Kidney capillary endothelial cell (primary cell): ENCODE data around the gene ZGRF1.
"Not testable (repeated sequence)": the region's sequence is repeated elsewhere in the genome, so short reads cannot be mapped to it uniquely, and the experiment has no call there.

Experiments
- DNase-seq: peaks from one replicate; pipeline ENCODE4 v3.0.0-alpha.2; 2018; ENCODE audit warnings: low spot score

Gene ZGRF1

DNA sequence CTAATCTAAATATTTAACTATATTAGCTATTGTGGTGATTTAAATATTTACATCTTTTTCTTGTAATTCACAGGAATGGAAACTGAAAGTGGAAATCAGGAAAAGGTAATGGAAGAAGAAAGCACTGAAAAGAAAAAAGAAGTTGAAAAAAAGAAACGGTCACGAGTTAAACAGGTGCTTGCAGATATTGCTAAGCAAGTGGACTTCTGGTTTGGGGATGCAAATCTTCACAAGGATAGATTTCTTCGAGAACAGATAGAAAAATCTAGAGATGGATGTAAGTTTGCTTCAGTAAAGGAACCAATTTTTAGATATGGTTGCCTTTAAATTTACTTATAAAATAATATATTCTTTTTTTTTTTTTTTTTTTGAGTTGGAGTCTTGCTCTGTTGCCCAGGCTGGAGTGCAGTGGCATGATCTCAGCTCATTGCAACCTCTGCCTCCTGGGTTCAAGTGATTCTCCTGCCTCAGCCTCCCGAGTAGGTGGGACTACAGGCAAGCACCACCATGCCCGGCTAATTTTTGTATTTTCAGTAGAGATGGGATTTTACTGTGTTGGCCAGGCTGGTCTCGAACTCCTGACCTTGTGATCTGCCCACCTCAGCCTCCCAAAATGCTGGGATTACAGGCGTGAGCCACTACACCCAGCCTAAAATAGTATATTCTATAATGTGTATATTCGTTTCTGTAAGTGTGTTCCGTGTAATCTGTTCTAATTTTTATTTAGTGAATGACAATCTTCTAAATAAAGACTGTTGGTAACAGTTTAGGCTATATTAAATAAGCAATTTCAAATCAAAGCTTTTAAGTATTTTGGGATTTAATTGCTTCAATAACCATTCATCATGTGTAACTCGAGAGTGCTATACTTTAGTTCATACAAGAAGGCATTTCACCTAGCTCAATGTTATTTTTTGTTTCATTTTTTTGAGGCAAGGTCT is 8.2 kb upstream of the ZGRF1 start:
- DNase-seq: not testable (repeated sequence)

DNA sequence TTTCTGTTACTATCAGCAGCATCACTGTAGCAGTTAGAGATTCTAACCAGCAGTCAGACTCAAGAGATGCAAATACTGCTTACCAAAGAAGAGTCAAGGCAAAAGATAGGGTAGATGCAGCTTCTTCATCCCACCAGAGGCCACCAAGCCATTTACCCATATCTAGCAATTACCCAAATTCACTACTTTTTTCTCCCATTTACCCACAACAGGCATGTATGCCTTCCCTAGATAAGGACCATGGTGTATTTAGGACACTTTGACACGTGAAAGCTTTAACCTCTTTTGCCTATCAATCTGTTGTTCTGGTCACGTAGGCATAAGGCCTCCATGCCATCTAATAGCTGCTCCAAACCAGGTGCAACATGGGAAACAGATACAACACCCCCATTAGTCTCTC is 5.8 kb upstream of the ZGRF1 start:
- no peak for DNase-seq

DNA sequence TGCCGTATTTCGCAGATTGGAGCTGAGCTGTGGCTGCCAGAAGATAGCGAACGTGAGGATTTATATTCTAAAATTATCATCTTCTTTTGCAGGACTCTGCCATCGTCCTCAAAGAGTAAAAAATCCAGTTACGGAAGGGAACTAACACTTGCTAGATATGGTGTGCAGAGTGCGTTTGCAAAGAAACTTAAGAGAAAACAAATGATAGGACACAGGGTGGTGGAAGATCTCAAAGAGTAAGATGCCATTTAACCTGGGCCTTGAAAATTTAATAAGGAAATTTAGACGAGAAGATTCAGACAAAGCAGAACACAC is 800 bp upstream of the ZGRF1 start:
- no peak for DNase-seq

DNA sequence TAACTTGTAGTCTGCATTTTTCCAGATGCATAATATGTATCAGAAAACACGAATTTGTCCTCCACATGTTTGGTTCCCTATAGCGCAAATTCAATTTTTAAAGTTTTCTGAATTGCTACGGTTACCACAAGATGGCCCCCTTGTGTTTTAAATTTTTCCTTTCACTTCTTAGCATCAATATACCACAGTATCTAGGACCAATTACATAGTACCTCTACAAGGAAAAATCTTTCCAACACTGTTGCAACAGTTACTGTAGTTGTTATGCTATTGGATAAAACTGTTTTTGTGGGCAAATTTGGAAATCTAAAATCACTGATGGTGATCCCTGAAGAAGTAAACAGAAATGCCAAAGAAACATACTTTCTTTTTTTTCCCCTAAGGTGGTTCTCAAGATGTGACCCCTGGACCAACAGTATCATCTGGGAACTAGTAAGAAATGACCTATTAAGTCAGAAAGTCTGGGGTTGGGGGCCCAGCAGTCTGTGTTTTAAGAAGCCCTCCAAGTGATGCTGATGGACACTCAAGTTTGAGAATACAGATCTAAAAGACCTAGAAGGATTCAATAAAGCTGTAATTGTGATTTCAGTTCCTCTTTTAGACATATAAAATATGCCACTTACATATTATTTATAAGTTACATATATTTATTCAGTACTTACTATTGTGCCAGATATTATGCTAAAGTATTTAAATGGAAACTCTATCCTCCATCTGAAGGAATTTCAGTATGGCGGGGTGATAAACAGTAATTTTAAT is 3.1 kb downstream of the ZGRF1 start:
- peak; percentile 42 for DNase-seq

DNA sequence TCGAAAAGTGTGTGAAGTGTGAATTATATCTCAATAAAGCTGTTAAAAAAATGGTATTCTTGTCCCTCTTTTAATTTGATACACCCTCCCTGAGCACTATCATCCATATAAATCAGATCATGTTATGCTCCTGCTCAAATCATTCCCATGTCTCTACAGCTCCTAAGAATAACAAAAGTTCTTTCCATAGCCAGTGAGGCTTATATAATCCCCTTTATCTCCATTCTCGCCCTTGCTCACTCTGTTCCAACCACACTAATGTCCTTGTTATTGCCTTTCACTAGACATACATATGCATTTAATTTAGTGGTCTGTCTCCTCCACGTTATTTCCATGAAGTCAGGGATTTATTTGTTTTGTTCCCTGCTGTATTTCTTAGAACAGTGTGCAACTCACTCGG is 10.5 kb downstream of the ZGRF1 start:
- no peak for DNase-seq

DNA sequence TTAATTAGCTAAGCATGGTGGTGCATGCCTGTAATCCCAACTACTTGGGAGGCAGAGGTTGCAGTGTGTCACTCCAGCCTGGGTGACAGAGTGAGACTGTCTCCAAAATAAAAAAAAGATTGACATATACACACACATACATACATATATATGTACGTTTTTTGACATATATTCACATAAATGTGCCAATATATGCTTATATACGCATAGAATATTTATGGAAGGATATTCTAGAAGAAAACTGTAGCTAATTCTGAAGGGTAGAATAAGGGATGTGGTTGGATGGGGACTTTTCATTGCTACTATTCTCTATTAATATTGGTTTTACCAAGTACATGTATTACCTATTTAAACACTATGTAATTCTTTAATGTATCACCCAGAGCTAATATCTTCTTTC is 19.7 kb downstream of the ZGRF1 start:
- DNase-seq: no peak

DNA sequence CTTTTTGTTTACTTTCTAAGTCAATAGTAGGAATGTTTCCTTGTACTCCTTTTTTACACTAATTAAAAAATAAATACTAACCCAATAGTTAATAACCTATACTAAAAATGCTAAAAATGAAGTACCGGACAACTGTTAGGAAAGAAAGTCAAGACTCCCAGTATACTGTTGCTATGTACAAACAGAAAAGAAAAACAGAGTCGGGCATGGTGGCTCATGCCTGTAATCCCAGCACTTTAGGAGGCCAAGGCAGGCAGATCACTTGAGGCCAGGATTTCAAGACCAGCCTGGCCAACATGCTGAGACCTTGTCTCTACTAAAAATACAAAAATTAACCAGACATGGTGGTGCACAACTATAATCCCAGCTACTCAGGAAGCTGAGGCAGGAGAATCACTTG is 23.9 kb downstream of the ZGRF1 start:
- DNase-seq: not testable (repeated sequence)

DNA sequence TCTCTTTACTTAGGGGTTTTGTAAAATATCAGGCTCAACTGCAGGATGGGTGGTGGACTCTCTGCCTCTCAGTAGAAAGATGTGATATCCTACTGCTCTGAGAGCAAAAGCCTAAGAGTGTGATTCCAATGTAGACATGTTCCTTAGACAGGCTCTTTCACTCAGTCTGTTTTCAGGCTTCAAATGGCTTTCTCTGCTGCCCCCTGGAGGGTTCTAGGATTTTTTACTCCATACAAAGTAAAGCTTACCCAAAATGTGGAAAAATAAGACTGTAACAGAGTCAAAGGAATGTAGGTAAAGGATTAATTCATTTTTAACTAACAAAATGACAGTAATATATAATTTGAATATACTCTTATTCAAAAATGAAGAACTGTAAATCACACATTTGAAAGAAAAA is 32.1 kb downstream of the ZGRF1 start:
- DNase-seq: peak; percentile 46

DNA sequence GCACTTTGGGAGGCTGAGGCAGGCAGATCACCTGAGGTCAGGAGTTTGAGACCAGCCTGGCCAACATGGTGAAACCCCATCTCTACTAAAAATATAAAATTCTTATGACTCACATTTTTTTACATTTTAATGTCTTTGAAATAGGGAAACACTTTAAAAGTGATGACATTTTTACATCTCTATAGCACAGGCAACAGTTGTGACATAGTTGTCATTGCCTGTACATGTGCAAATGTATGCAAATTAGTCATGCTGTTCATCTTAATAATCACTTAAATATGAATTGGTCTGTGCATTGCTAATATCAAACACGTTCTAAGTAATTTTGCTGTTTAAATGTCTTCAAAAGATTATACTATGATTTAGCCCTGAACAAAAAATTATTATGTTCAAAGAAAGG is 41.7 kb downstream of the ZGRF1 start:
- no peak for DNase-seq

DNA sequence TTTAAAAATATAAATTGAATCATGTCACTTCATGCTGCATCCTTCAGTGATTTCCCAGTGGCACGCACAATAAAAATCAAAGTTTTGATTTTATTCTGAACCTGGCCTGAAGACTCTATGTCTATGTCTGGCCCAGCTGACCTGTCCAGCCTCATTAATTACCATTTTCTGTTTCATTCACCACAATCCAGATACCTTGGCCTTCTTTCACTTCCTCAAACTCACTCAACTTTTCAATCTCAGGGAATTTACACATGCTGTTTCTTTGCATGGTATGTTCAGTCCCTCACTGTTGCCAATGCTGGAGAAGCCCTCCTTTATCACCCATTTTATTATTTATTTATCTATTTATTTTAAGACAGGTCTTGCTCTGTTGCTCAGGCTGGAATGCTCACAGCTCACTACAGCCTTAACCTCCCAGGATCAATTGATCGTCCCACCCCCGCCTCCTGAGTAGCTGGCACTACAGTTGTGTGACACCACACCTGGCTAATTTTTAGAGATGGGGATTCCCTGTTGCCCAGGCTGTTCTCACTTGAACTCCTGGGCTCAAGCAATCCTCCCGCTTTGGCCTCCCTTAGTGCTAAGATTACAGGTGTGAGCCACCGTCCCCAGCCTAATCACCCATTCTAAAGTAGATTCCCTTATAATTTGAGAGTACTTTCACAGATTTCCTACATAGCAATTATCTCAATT is 43.1 kb downstream of the ZGRF1 start:
- DNase-seq: no peak

DNA sequence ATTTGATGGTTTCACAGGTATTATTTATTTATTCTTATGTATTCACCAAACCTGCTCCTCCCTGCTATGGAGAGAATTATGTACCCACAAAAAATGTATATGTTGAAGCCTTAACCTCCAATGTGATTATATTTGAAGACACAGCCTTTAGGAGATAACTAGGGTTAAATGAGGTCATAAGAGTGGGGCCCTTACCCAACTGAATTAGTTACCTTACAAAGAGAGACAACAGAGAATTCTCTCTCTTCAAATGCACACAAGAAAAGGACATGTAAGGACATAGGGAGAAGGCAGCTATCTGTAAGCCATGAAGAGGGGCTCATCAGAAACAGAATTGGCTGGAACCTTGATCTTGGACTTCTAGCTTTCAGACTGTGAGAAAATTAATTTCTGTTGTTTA is 44.0 kb downstream of the ZGRF1 start:
- no peak for DNase-seq

DNA sequence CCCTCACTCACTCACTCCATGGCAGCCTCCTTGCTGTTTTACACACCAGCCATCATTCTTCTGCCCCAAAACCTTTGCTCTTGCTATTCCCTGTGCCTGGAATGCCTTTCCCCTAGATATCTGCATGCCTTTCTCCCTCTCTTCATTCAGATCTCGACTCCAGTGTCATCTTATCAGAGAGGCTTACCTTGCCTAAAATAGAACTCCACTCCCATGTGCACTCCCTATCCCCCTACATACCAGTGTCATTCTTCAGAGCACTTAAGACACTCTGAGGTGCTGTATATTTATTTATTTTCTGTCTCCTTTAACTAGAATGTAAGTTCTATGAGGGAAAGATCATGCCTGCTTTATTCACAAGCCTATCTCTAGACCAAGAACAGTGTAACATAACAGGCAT is 45.1 kb downstream of the ZGRF1 start:
- no peak for DNase-seq

DNA sequence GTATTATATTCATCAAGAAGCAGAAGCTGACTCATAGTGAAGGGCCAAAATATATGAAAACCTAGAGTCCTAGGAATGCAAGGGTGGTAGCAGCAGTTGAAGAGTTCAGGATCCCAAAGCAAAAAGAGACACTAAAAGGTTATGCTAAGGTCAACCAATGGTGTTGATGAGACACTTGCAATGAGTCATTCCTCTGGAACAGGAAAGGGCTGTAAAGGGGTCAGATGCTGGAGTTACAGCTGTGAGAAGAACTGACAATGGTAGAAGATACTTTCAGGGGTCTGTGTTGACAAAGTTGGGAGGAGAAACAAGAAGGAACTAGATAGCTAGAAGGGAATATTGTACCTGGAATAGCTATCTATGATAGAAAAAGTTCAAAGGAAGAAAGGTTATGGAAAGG is 47.5 kb downstream of the ZGRF1 start:
- peak; percentile 28 for DNase-seq

DNA sequence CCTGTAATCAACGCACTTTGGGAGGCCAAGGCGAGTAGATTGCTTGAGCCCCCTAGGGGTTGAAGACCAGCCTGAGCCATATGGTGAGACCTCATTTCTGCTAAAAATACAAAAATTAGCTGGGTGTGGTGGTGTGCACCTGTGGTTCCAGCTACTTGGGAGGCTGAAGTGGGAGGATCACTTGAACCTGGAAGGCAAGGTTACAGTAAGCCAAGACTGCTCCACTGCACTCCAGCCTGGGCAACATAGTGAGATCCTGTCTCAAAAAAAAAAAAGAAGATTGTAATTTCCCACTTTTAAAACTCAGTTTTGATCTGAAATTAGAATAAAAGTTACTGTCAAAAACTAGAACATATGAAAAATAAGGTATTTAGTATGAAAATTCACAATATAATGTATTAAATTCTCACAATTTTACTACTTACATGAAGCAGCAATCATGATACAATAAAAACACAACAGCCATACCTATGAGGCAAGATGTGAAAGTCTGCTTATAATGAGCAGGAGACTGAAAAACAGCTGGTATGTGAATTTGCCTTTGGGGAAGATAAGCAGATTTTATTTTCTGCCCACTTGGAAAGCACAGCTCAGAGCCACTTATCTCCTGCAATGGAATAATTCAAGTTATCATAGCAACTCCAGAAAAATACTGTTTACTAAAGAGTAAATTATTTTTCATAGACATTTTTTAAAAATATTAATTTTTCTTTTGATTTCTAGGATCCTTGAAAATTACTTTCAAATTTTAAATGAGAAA is 50.6 kb downstream of the ZGRF1 start:
- DNase-seq: no peak

DNA sequence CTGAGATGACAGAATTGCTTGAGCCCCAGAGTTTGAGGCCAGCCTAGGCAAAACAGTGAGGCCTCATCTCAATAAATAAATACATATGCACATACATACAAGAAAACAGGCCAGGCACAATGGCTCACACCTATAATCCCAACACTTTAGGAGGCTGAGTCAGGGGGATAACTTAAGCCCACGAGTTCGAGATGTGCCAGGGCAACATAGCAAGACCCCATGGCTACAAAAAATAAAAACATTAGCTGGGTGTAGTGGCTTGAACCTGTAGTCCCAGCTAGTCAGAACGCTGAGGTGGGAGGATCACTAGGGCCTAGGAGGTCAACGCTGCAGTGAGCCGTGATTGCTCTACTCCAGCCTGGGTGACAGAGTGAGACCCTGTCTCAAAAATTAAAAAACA is 69.2 kb downstream of the ZGRF1 start:
- no peak for DNase-seq

DNA sequence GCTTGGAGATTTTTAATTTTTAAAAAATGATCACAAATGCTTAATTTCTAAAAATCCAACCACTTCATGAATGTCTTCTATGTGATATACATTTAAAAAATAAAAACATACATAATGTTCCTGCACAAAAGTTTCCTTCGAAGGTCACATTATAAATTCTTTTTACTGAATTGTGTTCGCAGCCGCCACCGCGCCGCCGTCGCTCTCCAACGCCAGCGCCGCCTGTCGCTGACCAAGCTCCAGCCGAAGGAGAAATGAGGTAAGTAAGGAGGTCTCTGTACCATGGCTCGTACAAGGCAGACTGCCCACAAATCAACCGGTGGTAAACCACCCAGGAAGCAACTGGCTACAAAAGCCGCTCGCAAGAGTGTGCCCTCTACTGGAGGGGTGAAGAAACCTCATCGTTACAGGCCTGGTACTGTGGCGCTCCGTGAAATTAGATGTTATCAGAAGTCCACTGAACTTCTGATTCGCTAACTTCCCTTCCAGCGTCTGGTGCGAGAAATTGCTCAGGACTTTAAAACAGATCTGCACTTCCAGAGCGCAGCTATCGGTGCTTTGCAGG is 71.9 kb downstream of the ZGRF1 start:
- DNase-seq: no peak

DNA sequence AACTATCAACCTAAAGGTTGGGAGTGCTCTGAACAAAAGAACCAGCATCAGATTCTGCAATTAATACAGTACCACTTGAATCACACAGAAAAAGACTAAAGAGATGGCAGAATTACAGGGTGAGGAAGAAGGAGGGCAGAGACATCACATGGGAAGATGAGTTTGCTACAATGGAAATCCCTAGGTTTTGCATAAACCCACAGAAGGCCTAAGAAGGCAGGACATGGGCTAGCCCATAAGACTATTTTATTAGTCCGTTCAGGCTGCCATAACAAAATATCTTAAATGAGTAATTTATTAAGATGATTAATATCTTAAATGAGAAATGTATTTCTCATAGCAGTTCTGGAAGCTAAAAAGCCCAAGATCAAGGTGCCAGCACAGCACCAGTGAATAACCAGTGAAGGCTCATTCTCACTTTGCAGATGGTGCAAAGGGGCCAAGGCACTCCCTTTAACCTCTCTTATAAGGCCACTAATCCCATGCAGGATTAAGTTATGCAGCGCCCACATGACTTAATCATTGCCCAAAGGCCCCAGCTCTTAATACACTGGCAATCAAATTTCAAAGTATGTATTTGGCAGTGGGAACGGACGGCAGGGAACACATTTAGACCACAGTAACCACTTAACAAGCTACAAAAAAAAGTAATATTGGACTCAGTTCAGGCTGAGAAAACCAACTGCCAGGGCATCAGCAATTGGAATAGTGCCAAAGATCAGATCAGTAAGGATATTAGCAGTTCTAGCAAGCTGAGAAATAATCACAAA is 73.1 kb downstream of the ZGRF1 start:
- DNase-seq: no peak

DNA sequence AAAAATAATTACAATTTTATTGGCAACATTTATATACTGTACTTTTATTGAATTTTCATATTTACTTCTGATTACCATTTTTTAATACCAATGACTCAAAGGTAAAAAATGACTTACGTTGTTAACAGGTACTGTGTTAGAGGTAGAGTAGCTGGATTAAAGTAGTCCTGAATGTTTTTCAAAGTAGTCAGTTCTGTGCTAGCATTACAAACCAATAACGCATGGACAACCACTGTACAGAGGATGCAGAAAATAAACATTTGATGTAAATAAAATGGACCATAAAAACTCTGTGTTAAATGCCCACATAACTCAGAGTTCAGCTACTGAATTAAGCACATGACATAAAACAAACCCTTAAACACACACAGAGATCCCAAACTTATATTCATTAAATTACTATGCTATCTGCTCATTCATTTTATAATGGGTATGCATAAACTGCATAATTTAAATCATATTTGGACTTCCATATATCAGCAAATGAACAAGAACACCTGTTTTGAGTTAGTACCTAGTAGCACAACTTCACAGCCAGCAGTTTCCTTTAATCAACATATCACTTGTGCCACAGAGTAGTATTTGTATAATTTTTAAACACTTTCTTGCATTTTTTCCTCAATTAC is 74.3 kb downstream of the ZGRF1 start:
- DNase-seq: no peak

DNA sequence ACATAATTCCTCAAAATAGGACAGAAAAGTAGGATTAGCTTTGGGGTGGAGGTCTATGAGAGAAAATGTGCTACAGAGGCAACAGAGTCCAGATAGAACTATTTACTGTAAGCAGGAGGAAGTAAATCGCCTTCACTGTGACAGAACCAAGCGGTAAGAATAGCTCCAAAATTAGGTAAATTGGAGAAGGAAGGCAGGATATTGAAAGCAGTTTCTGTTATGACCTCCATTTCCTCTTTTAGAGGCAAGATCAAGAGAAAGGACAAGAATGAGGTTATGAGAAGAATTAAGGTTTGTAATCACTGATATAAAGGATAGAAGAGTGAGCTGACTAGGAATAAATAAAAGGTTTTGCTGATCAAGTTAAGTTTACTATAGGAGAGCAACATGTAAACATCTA is 76.6 kb downstream of the ZGRF1 start:
- no peak for DNase-seq

DNA sequence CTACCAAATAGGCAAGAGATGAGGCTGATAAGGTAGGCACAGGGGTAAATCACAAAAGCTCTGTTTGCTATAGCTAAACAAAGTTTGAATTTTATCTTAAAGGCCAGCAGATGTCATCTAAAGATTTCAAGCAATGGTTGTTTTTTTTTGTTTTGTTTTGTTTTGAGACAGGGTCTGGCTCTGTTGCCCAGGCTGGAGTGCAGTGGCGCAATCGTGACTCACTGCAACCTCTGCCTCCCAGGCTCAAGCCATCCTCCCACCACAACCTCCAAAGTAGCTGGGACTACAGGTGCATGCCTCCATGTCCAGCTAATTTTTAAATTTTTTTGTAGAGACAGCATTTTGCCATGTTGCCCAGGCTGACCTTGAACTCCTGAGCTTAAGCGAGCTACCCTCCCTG is 77.7 kb downstream of the ZGRF1 start:
- DNase-seq: no peak
